Measurements from ENCODE around the gene CCDC14.

Gene CCDC14

DNA sequence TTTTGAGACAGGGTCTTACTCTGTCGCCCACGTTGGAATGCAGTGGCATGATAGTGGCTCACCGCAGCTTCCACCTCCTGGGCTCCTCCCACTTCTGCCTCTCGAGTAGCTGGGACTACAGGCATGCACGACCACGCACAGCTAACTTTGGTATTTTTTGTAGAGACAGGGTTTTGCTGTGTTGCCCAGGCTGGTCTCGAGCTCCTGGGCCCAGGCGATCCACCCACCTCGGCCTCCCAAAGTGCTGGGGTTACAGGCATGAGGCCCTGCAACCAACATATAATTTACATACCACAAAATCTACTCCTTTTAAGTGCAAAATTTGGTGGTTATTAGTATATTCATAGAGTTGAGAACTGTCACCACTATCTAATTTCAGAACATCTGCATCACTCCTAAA lies 31.7 kb downstream of the CCDC14 start:
- no peak for TF ChIP-seq EZH2 (IDR thresholded peaks at IDR 0.05)
- no peak for TF ChIP-seq POLR2AphosphoS5 (IDR thresholded peaks at IDR 0.05; ENCODE audit: borderline replicate concordance, low read depth, low read length)
- Histone ChIP-seq H3K36me3 (ENCODE audit: insufficient read depth, low read length) (peaks cover 86% of the 10 kb centered on the region), H3K9me3 (ENCODE audit: low read depth, low read length) (no peaks in the 10 kb centered on the region), H3K27ac (no peak overlapping the region), H3K9ac (ENCODE audit: insufficient read length) (no peak overlapping the region), H3K4me3 (no peak overlapping the region)
- no peak for DNase-seq (ENCODE audit: low read depth, low spot score)

- no peak for DNase-seq (ENCODE audit: low read depth, low spot score)
- peaks cover 90% of the 10 kb centered on the region for H3K36me3 ChIP-seq (ENCODE audit: insufficient read depth, low read length)
Measured at GRCh38 chr3:123926396-123926795, 34.6 kb downstream of the CCDC14 start.

GRCh38 chr3:123920868-123921267 lies 40.2 kb downstream of the CCDC14 start:
- Histone ChIP-seq H3K9ac (ENCODE audit: insufficient read length) (no peak overlapping the region), H3K27ac (no peak overlapping the region), H3K4me3 (no peak overlapping the region), H3K36me3 (ENCODE audit: insufficient read depth, low read length) (peaks cover 87% of the 10 kb centered on the region), H3K9me3 (ENCODE audit: low read depth, low read length) (peaks cover 17% of the 10 kb centered on the region)
- DNase-seq (ENCODE audit: low read depth, low spot score) = no peak
- TF ChIP-seq FOXP2 (optimal IDR thresholded peaks at IDR 0.05; ENCODE audit: control extremely low read depth, extremely low read length, insufficient read depth) = no peak
- no peak for TF ChIP-seq POLR2AphosphoS5 (IDR thresholded peaks at IDR 0.05; ENCODE audit: borderline replicate concordance, low read depth, low read length)
- TF ChIP-seq EZH2 (IDR thresholded peaks at IDR 0.05) = no peak

More at GRCh38 chr3:123926396-123926795, 34.6 kb downstream of the CCDC14 start:
- H3K4me3 ChIP-seq = no peak overlapping the region
- no peak for TF ChIP-seq EZH2 (IDR thresholded peaks at IDR 0.05)
- no peak for TF ChIP-seq POLR2AphosphoS5 (IDR thresholded peaks at IDR 0.05; ENCODE audit: borderline replicate concordance, low read depth, low read length)
- no peak for TF ChIP-seq FOXP2 (optimal IDR thresholded peaks at IDR 0.05; ENCODE audit: control extremely low read depth, extremely low read length, insufficient read depth)
- H3K9ac ChIP-seq (ENCODE audit: insufficient read length) = no peak overlapping the region
- peaks cover 10% of the 10 kb centered on the region for H3K9me3 ChIP-seq (ENCODE audit: low read depth, low read length)
- H3K27ac ChIP-seq = no peak overlapping the region

DNA sequence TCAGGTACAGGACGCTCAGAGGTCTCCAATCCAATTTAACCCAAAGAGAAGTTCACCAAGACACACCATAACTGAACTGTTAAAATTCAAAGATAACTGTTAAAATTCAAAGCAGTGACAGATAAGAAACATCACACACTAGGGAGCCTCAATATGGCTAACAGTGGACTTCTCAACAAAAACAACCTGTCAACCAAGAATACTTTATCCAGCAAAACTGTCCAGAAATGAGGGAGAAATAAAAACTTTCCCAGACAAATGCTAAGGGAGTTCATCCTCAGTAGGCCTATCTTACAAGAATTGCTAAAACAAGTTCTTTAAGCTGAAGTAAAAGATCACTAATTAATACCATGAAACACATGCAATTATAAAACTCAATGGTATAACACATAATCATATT lies 40.6 kb downstream of the CCDC14 start:
- Histone ChIP-seq H3K4me3 (no peak overlapping the region), H3K36me3 (ENCODE audit: insufficient read depth, low read length) (peaks cover 84% of the 10 kb centered on the region)
- TF ChIP-seq POLR2AphosphoS5 (IDR thresholded peaks at IDR 0.05; ENCODE audit: borderline replicate concordance, low read depth, low read length) (no peak), EZH2 (IDR thresholded peaks at IDR 0.05) (no peak), FOXP2 (optimal IDR thresholded peaks at IDR 0.05; ENCODE audit: control extremely low read depth, extremely low read length, insufficient read depth) (no peak)

GRCh38 chr3:123919353-123919752 lies 41.7 kb downstream of the CCDC14 start:
- Histone ChIP-seq H3K9me3 (ENCODE audit: low read depth, low read length) (peaks cover 17% of the 10 kb centered on the region), H3K4me3 (no peak overlapping the region), H3K36me3 (ENCODE audit: insufficient read depth, low read length) (peaks cover 84% of the 10 kb centered on the region), H3K27ac (no peak overlapping the region), H3K9ac (ENCODE audit: insufficient read length) (no peak overlapping the region)
- no peak for DNase-seq (ENCODE audit: low read depth, low spot score)
- TF ChIP-seq EZH2 (IDR thresholded peaks at IDR 0.05) (no peak), FOXP2 (optimal IDR thresholded peaks at IDR 0.05; ENCODE audit: control extremely low read depth, extremely low read length, insufficient read depth) (no peak), POLR2AphosphoS5 (IDR thresholded peaks at IDR 0.05; ENCODE audit: borderline replicate concordance, low read depth, low read length) (no peak)

More for the DNA sequence above, 40.6 kb downstream of the CCDC14 start:
- no peak for DNase-seq (ENCODE audit: low read depth, low spot score)
- peaks cover 17% of the 10 kb centered on the region for H3K9me3 ChIP-seq (ENCODE audit: low read depth, low read length)
- no peak overlapping the region for H3K9ac ChIP-seq (ENCODE audit: insufficient read length)
- no peak overlapping the region for H3K27ac ChIP-seq

DNA sequence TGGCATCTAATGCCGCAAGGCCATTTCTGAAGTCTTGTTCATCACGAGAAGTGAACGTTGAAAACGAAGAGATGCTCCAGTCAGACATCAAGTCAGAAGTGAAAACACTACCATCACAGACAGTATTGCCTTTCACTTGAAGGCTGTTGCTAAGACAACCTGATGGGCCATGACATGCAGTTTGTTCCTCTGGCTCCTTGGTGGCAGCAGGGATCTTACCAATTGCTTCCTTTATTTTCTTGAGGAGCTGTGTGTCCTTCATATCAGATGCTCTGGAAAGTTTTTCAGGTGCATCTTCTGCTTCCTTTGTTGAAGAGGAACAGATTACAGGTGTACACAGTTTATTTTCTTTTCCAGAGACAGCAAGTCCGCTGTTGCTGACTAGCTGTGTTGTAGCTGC lies 46.2 kb downstream of the CCDC14 start:
- no peak for DNase-seq (ENCODE audit: low read depth, low spot score)
- peaks cover 43% of the 10 kb centered on the region for H3K36me3 ChIP-seq (ENCODE audit: insufficient read depth, low read length)
- TF ChIP-seq FOXP2 (optimal IDR thresholded peaks at IDR 0.05; ENCODE audit: control extremely low read depth, extremely low read length, insufficient read depth) (no peak), EZH2 (IDR thresholded peaks at IDR 0.05) (no peak), POLR2AphosphoS5 (IDR thresholded peaks at IDR 0.05; ENCODE audit: borderline replicate concordance, low read depth, low read length) (no peak)

GRCh38 chr3:123909785-123910184 lies 51.2 kb downstream of the CCDC14 start:
- Histone ChIP-seq H3K9me3 (ENCODE audit: low read depth, low read length) (no peaks in the 10 kb centered on the region), H3K9ac (ENCODE audit: insufficient read length) (no peak overlapping the region), H3K27ac (no peak overlapping the region), H3K4me3 (no peak overlapping the region), H3K36me3 (ENCODE audit: insufficient read depth, low read length) (peaks cover 7% of the 10 kb centered on the region)
- DNase-seq (ENCODE audit: low read depth, low spot score) = no peak
- TF ChIP-seq FOXP2 (optimal IDR thresholded peaks at IDR 0.05; ENCODE audit: control extremely low read depth, extremely low read length, insufficient read depth) (no peak), POLR2AphosphoS5 (IDR thresholded peaks at IDR 0.05; ENCODE audit: borderline replicate concordance, low read depth, low read length) (no peak), EZH2 (IDR thresholded peaks at IDR 0.05) (no peak)

More for the DNA sequence above, 46.2 kb downstream of the CCDC14 start:
- H3K27ac ChIP-seq = no peak overlapping the region
- H3K4me3 ChIP-seq = no peak overlapping the region
- no peaks in the 10 kb centered on the region for H3K9me3 ChIP-seq (ENCODE audit: low read depth, low read length)
- no peak overlapping the region for H3K9ac ChIP-seq (ENCODE audit: insufficient read length)

- Histone ChIP-seq H3K9me3 (ENCODE audit: low read depth, low read length) (no peaks in the 10 kb centered on the region), H3K4me3 (no peak overlapping the region), H3K9ac (ENCODE audit: insufficient read length) (no peak overlapping the region), H3K36me3 (ENCODE audit: insufficient read depth, low read length) (no peaks in the 10 kb centered on the region), H3K27ac (no peak overlapping the region)
- TF ChIP-seq FOXP2 (optimal IDR thresholded peaks at IDR 0.05; ENCODE audit: control extremely low read depth, extremely low read length, insufficient read depth) (no peak), EZH2 (IDR thresholded peaks at IDR 0.05) (no peak), POLR2AphosphoS5 (IDR thresholded peaks at IDR 0.05; ENCODE audit: borderline replicate concordance, low read depth, low read length) (no peak)
- no peak for DNase-seq (ENCODE audit: low read depth, low spot score)
Measured at GRCh38 chr3:123907720-123908119, 53.3 kb downstream of the CCDC14 start.

- Histone ChIP-seq H3K36me3 (ENCODE audit: insufficient read depth, low read length) (no peaks in the 10 kb centered on the region), H3K9ac (ENCODE audit: insufficient read length) (no peak overlapping the region), H3K9me3 (ENCODE audit: low read depth, low read length) (no peaks in the 10 kb centered on the region), H3K4me3 (no peak overlapping the region), H3K27ac (no peak overlapping the region)
- DNase-seq (ENCODE audit: low read depth, low spot score) = no peak
- TF ChIP-seq FOXP2 (optimal IDR thresholded peaks at IDR 0.05; ENCODE audit: control extremely low read depth, extremely low read length, insufficient read depth) = no peak
- no peak for TF ChIP-seq POLR2AphosphoS5 (IDR thresholded peaks at IDR 0.05; ENCODE audit: borderline replicate concordance, low read depth, low read length)
- no peak for TF ChIP-seq EZH2 (IDR thresholded peaks at IDR 0.05)
Measured at GRCh38 chr3:123899300-123899865, 61.6 kb downstream of the CCDC14 start.
